ENCODE measurements around the gene CCDC191. TPM values are rescaled to one million over a fixed set of nuclear protein-coding genes. Genes with fewer than 3 reads are reported as not detected.

The CCDC191 gene
- total RNA-seq: 16.0 TPM

DNA sequence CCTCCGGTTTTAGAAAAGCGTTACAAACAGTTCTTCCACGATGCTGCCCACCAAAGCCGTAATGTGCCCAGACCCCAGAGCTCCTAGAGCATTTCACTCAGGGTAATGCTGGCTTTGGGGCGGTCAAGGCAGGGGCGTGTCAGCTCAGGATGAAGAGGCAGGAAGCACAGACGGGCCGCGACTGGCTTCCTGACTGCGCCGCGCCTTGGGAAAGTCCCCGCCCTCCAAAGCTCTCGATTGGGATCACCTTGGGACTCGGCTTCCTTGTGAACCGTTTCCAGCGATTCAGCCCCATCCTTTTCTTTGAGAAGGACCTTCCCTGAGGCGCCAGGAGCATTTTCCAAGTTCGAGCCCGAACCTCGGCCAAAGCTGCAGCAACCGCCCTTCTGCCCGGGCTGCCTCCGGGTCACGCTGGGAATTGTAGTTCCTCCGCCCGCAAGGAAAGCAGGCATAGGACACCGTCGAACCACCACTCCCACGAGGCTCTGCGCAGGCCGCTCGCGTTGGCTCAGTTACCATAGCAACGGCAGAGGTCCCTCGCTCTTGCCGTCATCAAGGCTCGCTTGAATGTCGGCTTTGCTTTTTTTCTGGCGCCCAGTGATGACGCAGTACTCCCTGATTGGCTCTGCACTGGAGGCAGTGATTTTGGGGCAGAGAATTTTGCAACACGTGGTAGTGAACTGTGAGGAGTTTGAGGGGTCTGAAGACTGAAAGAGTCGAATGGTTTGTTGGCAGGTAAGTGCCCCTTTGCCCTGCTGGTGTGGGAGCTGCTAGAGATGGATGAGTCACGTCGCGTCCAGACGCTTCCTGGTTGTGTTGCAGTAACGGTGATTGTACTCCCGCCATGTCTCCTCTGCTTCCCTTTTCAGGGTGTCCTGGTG lies at the start of gene CCDC191, which contains the start of gene QTRT2:
Gene CCDC191, minus strand, starts transcription at position 397 of the 881 bp plus-strand sequence. Its CDS starts 60 bp downstream, at position 337.
Gene QTRT2, plus strand, starts transcription at position 608 of the 881 bp plus-strand sequence. CDS start 8,521 bp downstream, outside the sequence.
- peak; percentile 99 for DNase-seq (ENCODE audit: low spot score)

DNA sequence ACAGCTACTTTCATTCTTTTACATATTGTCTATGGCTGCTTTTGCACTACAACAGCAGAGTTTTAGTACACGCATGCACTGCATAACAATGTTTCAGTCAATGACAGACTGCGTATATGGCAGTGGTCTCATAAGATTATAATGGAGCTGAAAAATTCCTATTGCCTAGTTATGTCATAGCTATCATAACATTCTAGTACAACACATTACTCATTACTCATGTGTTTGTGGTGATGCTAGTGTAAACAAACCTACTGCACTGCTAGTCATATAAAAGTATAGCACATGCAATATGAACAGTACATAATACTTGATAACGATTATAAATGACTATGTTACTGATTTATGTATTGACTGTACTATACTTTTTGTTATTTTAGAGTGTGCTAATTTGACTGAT lies 48.1 kb upstream of the CCDC191 start:
- no peak for DNase-seq (ENCODE audit: low spot score)

GRCh38 chr3:114103858-114104257 lies 47.5 kb upstream of the CCDC191 start:
- DNase-seq (ENCODE audit: low spot score): no peak

DNA sequence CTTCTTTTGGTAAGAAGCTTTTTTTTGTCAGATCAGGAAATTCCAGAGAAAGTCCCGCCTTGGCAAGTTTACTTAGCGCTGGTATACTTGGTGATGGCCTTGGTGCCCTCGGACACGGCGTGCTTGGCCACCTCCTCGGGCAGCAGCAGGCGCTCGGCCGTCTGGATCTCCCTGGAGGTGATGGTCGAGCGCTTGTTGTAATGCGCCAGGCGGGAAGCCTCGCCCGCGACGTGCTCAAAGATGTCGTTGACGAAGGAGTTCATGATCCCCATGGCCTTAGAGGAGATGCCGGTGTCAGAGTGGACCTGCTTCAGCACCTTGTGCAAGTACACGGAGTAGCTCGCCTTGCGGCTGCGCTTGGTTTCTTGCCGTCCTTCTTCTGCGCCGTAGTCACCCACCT lies 46.9 kb upstream of the CCDC191 start:
- no peak for DNase-seq (ENCODE audit: low spot score)

- no peak for DNase-seq (ENCODE audit: low spot score)
Measured at GRCh38 chr3:114101101-114101500, 44.8 kb upstream of the CCDC191 start.

- no peak for DNase-seq (ENCODE audit: low spot score)
Measured at GRCh38 chr3:114095796-114096195, 39.5 kb upstream of the CCDC191 start.

DNA sequence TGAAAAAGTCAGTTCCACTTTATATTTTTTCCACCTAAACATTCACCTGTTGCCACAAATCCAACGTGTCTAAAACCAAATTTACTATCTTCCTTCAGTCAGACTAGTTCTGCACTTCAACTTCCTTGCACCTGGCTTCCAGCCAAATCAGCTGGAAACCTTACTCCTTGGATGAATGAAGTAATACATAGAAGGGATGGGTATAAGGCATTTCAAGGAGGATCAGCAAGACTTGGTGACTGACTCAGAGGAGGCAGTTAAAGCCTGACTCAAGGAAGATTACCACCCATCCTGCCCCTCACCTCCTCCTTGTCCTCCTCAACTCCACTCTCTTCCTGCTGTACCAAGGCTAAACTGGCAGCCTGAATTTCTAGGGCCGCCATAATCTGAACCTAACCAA lies 37.3 kb upstream of the CCDC191 start:
- peak; percentile 45 for DNase-seq (ENCODE audit: low spot score)

GRCh38 chr3:114093016-114093380 lies 36.7 kb upstream of the CCDC191 start:
- no peak for DNase-seq (ENCODE audit: low spot score)

GRCh38 chr3:114092151-114093015 lies 36.1 kb upstream of the CCDC191 start:
- DNase-seq (ENCODE audit: low spot score): no peak

DNA sequence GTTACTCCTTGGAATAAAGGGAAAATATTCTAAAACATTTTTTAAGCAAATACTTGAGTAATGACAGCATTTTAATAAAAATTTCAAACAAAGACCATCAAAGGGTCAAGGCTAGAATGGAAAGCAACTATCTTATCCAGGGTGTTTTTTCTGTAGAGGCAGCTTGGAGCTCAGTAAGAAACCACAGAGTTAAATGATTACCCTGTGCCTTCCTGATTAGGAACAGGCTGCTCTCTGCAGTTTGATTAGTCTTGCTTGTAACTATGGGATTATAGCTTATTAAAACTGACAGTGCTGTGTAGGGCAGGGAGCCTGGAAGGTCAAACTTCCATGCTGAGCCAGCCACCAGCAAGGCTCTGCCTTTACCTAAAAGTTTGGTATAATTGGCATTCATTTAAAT lies 33.3 kb upstream of the CCDC191 start:
- no peak for DNase-seq (ENCODE audit: low spot score)

GRCh38 chr3:114086356-114086755 lies 30.0 kb upstream of the CCDC191 start:
- no peak for DNase-seq (ENCODE audit: low spot score)

GRCh38 chr3:114083112-114083511 lies 26.8 kb upstream of the CCDC191 start:
- DNase-seq (ENCODE audit: low spot score): no peak

DNA sequence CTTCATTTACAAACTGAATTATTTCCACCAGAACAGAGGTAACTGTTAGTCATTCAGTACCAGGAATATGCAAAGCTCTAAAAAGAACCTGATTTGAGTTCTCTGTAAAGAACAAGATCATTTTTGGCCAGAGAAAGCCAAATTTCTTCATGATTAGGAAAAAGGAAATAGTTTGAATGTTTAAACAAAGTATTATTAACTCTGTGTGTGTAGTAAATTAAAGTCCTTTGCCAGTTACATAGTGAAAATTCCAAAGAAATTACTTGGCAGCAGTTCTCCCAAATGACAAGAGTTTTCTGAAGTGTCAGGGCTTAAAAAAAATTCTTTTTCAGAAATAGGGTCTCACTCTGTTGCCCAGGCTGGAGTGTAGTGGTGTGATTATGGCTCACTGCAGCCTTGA lies 24.7 kb upstream of the CCDC191 start:
- no peak for DNase-seq (ENCODE audit: low spot score)

DNA sequence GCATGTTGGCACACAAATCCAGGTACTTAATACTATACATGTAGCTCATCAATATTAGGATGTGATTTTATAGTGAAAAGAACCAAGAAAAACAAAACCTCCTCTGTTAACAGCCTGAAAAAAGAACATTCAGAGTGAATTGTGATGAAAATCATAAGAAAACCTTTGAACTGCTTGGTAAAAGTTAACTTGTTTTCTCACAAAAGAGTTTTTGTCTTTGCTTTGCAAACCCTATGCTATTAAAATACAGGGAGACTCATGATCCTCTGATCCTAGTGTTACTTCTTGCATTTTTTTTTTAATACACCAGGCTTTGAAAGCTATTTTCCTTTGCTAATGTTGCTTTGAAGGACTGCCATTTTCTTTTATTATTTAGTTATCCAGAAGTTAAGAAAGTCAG lies 23.9 kb upstream of the CCDC191 start:
- DNase-seq (ENCODE audit: low spot score): no peak

DNA sequence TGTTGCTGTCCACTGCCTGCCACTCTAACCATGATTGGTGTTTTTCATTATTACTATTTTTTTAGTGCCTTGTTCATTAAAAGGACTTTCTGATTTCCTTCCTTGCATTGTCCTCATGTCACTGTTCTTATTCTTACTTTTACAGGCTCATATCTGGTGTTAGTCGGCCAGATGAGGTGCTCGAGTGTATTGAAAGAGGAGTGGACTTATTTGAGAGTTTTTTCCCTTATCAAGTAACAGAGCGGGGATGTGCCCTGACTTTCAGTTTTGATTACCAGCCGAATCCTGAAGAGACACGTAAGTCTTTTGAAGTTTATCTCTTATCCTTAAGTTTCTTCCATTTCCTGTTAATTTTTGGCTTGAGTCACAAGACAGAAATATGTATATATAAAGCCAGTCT lies 23.4 kb upstream of the CCDC191 start:
- DNase-seq (ENCODE audit: low spot score): no peak

GRCh38 chr3:114078126-114078525 lies 21.8 kb upstream of the CCDC191 start:
- DNase-seq (ENCODE audit: low spot score): no peak

DNA sequence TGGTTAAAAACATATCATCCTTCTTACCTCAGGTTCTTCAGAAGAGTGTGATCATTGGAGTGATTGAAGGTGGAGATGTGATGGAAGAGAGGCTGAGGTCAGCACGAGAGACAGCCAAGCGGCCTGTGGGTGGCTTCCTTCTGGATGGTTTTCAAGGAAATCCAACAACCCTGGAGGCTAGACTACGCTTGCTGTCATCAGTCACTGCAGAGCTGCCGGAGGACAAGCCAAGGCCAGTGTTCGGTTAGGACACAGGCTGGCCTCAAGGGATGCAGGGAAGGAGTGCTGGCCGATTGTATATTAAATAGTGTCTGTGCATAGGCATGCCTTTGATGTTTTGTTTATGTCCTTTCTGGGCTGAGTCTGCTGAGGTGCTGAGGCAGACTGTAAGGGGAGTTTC lies 20.4 kb upstream of the CCDC191 start:
- no peak for DNase-seq (ENCODE audit: low spot score)

GRCh38 chr3:114071786-114072185 lies 15.5 kb upstream of the CCDC191 start:
- no peak for DNase-seq (ENCODE audit: low spot score)

- DNase-seq (ENCODE audit: low spot score): no peak
Measured at GRCh38 chr3:114068336-114068735, 12.0 kb upstream of the CCDC191 start.

DNA sequence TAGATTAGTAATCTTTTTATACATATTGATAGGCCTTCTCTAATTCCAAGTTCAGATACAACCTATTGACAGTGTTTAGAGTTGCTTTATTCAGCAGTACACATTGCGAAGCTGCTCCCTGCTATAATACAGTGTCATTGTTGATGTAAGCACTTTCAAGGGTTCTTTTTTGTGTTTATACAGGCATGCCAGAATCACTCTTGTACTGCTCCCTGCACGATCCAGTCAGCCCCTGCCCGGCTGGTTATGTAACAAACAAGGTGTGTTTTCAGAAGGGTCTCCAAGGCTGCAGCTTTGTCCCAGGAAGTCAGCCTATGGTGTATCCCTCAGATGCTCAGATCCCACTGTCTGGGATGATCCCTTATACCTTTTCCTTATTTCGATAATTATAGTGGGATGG lies 11.5 kb upstream of the CCDC191 start:
- DNase-seq (ENCODE audit: low spot score): no peak

- no peak for DNase-seq (ENCODE audit: low spot score)
Measured at GRCh38 chr3:114060906-114061655, 4.8 kb upstream of the CCDC191 start.

DNA sequence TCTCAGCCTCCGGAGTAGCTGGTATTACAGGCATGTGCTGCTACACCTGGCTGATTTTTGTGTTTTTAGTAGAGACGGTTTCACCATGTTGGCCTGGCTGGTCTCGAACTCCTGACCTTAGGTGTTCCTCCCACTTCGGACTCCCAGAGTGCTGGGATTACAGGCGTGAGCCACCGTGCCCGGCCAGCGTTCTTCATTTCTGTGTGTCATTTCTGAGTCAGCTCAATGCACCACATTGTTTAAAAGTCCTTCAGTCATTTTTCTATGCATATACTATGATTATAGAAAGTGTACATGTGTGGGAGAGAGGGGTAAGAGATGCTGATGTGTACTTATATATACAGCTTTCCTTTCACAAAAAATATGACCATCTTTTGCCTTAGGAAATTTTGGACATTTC lies 2.3 kb upstream of the CCDC191 start:
- no peak for DNase-seq (ENCODE audit: low spot score)
